H54 (cell line): Measurements from ENCODE around the gene PPP1R3G.
"Not testable (repeated sequence)": the region's sequence is repeated elsewhere in the genome, so short reads cannot be mapped to it uniquely, and the experiment has no call there.

ENCODE experiments used
- DNase-seq: peaks from one replicate; pipeline ENCODE4 v3.0.0; 2011; ENCODE audit warnings: low spot score, mixed read lengths; ENCODE audit not compliant: insufficient read length
- FAIRE-seq: peaks from 3 replicates; lab custom pipeline; 2011; peaks lifted over from hg19 to GRCh38; lab: Jason Lieb, UNC
- POLR2A ChIP-seq: IDR thresholded peaks from 2 replicates; pipeline ENCODE4 v1.6.1; 2011; ENCODE audit warnings: low read depth, mild to moderate bottlenecking, low read length

The PPP1R3G gene

GRCh38 chr6:5084781-5085647 is at the start of gene PPP1R3G:
TSS of gene PPP1R3G (plus strand) at chr6:5085341. CDS start at chr6:5085486, 145 bp downstream.
- DNase-seq = peak; percentile 44
- no peak for FAIRE-seq
- no peak for TF ChIP-seq POLR2A

GRCh38 chr6:5036269-5036668 is 48.9 kb upstream of the PPP1R3G start:
- TF ChIP-seq POLR2A = no peak
- FAIRE-seq = peak; percentile 97
- peak; percentile 74 for DNase-seq

DNA sequence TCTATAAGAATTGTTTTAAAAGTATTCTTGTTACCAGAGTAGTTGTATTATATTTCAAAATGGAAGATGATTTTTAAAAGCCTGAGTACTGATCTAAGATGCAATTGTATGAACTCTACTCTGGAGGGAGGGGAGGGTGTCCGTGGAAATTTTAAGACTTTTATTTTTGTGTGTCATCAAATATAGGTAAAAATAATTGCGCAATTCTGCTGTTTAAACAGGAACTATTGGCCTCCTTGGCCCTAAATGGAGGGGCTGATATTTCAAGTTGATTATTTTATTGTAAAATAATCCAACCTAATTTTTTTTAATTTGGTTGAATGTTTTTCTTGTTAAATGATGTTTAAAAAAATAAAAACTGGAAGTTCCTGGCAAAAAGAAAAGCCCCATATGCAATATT is 43.2 kb upstream of the PPP1R3G start:
- FAIRE-seq = no peak
- DNase-seq = no peak
- no peak for TF ChIP-seq POLR2A

GRCh38 chr6:5042436-5042835 is 42.7 kb upstream of the PPP1R3G start:
- FAIRE-seq = no peak
- no peak for TF ChIP-seq POLR2A

GRCh38 chr6:5044866-5045265 is 40.3 kb upstream of the PPP1R3G start:
- DNase-seq (no peak), FAIRE-seq (no peak)
- no peak for TF ChIP-seq POLR2A

More at GRCh38 chr6:5042436-5042835, 42.7 kb upstream of the PPP1R3G start:
- no peak for DNase-seq

GRCh38 chr6:5045416-5045815 is 39.7 kb upstream of the PPP1R3G start:
- FAIRE-seq = no peak
- no peak for TF ChIP-seq POLR2A
- no peak for DNase-seq

- no peak for DNase-seq
Observed at GRCh38 chr6:5046430-5046829, 38.7 kb upstream of the PPP1R3G start.

DNA sequence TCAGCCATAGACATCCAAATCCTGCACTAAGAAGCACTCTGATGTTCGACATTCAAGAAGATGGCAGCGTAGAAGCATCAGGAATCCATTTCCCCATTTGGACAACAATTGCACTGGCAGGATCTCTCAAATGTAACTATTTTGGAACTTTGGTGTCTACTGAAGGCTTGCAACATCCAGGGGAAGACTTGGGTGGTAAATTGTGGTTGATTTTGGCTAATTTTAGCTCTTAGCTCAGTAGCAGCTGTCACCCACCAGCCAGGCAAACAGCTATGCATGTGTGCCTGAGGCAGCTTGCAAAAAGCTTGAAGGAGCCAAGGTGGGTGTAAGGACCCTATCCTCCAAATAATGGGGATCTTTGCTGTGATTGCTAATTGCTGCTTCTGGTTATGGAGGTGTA is 35.1 kb upstream of the PPP1R3G start:
- TF ChIP-seq POLR2A = no peak
- no peak for FAIRE-seq
- DNase-seq = no peak

More at GRCh38 chr6:5046430-5046829, 38.7 kb upstream of the PPP1R3G start:
- TF ChIP-seq POLR2A = no peak
- FAIRE-seq = no peak

DNA sequence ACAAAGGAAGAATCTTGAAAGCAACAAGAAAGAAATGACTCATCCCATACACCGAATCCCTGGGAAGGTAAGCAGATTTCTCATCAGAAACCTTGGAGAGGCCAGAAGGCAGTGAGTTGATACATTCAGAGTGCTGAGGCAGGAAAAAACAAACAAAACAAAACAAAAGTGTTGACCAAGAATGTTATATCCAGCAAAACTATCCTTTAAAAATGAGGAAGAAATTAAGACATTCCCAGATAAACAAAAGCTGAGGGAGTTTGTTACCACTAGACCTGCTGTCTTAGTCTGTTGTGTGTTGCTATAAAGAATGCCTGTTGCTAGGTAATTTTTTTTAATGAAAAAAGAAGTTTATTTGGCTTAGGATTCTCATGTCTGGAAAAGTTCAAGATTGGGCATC is 33.7 kb upstream of the PPP1R3G start:
- FAIRE-seq (no peak), DNase-seq (no peak)
- TF ChIP-seq POLR2A = no peak

DNA sequence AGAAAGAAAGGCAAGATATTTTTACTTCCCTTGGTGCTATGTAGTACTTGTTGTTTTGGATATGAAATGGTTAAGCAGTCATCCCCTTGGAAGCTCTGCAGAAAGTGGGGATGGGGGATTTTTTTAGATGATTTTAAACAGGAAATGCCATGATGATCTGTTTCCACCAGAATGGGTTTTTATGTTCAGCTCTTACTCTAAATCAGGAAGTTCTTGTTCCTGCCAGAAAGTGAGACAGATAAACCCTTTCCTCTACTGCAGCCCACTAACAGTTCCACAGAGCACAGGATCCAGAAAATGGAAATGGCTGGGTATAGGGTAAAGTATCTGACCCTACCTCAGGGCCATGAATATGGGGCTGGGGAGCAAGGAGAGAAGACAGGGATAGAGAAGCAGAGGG is 32.1 kb upstream of the PPP1R3G start:
- TF ChIP-seq POLR2A = no peak
- no peak for FAIRE-seq
- no peak for DNase-seq

DNA sequence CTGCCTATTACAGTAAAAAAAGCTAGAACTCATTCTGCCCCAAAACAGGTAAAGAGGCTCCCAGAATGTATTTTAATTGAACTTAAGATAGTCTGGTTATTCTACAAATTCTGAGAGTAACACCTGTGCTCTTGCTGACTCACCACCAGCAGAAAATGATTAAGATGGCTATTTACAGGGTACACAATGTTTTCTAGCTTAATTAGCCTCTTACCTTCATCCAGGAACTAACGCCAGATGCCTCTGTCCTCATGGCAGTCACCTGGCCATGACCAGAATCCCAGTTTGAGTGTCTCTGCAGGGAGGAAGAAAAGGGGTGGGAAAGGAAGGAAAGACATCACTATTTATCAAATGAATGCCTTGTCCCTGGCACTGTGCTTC is 31.3 kb upstream of the PPP1R3G start:
- no peak for TF ChIP-seq POLR2A
- DNase-seq = no peak
- FAIRE-seq = no peak

DNA sequence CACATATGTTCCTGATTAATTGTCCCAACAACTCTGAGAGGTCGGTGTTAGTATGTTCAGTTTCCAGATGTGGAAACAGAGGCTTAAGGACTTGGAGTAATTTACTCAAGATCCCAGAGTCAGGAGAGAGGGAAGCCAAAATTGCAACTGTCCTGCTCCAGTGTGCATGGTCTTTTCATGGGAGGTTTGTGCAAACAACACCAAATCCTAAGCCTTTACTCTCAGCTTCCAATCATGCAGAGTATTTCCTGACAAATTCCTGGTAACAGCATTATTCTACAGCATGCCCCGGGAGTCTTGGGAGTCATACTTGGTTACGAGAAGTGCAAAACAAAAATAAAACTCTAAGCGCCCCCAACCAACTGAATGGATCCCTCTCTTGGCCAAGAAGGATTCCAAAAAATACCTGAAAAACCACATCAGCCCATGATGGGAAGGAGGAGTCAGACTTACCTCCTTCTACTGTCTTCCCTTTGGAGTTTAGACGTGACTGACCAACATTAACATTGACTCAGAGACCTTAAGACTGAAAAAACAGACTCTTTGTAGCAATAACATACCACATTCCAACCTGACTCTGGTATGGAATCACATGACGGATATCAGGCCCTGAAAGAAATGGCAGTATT is 30.8 kb upstream of the PPP1R3G start:
- no peak for TF ChIP-seq POLR2A
- DNase-seq (no peak), FAIRE-seq (no peak)

DNA sequence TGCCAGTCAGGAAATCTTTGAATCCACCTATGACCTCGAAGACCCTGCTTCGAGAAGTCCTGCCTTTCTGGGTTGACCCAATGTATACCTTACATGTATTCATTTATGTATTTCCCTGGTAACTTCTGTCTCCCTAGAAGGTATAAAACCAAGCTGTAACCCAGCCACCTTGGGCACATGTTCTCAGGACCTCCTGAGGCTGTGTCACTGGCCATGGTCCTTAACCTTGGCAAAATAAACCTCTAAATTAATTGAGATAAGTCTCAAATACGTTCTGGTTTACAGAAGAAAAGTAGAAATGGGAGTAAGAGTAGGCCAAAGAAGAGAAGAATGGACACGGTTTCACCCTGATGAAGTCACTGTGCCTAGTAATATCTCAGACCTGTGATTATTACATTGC is 30.0 kb upstream of the PPP1R3G start:
- DNase-seq = no peak
- FAIRE-seq = no peak
- TF ChIP-seq POLR2A = no peak

- DNase-seq (no peak), FAIRE-seq (no peak)
- TF ChIP-seq POLR2A = no peak
Observed at GRCh38 chr6:5058254-5058653, 26.9 kb upstream of the PPP1R3G start.

DNA sequence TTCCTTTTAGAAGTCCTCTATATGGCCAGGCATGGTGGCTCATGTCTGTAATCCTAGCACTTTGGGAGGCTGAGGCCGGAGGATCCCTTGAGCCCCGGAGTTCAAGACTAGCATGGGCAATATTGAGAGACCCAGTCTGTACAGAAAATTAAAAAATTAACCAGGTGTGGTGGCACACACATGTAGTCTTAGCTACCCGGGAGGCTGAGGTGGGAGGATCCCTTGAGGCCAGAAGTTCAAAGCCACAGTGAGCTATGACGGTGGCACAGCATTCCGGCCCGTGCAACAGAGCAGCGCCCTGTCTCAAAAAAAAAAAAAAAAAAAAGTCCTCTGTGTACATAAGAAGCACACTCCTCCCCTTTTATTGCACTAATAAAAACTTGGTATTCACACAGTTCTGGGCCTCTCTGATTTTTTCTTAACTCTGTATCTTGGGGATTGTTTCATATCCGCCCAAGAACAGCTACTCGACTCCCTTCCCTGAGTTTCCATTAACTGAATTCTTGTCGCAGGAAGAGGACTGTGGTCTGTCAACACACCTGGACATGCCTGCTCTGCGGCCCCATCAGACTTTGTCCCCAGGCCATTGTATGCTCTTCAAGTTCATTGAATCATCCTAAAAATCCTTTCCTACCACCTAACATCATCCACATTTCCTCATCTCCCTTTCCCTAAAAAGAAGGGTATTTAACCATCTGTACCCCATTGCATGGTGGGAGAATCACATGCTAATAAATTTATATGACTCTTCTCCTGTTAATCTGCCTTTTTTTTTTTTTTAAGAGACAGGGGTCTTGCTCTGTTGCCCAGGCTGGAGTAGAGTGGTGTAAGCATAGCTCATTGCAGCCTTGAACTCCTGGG is 25.9 kb upstream of the PPP1R3G start:
- DNase-seq (no peak), FAIRE-seq (no peak)
- no peak for TF ChIP-seq POLR2A

GRCh38 chr6:5060439-5060838 is 24.7 kb upstream of the PPP1R3G start:
- FAIRE-seq, DNase-seq: not testable (repeated sequence)
